Mesenteric fat pad (tissue), 1 donor: ENCODE data around the gene DHRS13. TPM values are rescaled to one million over a fixed set of nuclear protein-coding genes. Genes with fewer than 3 reads are reported as not detected.
"Not testable (repeated sequence)": the region's sequence is repeated elsewhere in the genome, so short reads cannot be mapped to it uniquely, and the experiment has no call there.

Source experiments
- DNase-seq: peaks from one replicate; pipeline ENCODE4 v3.0.0-alpha.2; 2020; ENCODE audit warnings: low spot score
- total RNA-seq: library from RNA; stranded (reverse); fragmentation: NEBNext Ultra II Directional; extraction: Animal tissue kit (Norgen Biotek cat#: 25700); gene quantifications from one replicate; pipeline ENCODE4 v1.2.1, GENCODE V29; 2021
- donor health status: DM: yes; HTN: yes; CAD: no.

DHRS13 gene
- total RNA-seq, 1 donor from 2014 or later = 5.5 TPM

DNA sequence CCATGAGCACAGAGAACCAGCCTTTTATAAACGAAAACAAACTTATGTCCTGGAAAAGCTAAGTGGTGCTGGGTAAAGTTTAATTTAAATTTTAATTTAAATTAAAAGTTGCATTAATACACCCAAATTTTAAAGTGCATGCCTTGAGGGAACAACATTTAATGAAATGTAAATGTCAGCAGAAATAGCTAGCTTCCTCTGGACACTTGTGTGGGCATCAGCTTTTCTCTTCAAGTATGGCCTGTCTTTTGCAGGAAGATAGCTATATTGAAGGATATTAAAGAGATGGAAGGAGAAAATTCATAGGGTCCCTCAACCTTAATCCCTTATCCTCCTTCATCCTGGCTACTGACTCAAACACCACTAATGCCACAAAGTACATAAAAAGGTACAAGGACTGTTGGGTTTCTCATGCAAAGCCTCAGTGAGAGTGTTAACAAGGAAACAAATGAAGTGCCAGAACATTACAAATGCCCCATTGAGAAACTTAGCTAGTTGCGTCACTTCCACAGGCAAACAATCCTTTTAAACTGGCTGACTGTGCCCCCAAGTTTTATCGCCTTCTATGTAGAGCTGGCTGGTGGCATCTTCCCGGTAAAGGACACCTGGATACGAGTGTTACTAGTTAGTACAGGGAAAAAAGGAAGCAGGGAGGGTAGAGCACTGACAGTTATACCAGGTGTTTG lies 34.3 kb upstream of the DHRS13 start:
- DNase-seq = no peak

DNA sequence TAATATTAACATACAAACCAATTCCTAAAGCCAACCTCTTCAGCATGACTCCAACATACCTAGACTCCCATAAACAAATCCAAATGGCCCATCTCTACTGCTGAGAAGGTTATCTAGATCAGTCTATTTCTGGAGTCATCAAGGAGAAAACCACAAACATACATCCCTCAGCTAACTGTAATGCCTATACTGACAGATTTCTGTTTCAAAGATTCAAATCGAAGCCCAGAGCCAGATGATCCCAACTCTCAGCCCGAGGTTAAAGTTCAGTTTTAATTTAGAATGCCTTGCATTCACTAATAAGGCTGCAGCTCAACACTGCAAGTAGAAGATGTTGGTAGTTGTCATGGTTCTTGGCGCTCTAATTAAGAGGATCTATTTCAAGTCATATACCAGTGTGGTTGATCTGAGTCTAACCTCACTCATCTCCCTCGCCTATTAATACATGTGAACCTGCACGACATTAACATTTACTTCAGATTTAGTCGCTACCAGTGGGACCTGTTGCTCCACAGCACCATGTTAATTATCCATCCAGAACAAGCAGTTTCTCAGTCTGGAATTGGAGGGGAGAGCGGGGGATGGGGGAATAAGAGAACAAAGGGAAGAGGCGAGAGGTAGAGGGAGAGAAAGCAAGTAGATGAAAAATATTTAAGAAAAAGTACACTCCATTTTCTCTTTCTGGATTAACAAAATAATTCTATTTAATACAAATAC lies 33.0 kb upstream of the DHRS13 start:
- no peak for DNase-seq

- DNase-seq = not testable (repeated sequence)
Observed at GRCh38 chr17:28934508-28934907, 31.6 kb upstream of the DHRS13 start.

- no peak for DNase-seq
Observed at GRCh38 chr17:28929787-28930186, 26.9 kb upstream of the DHRS13 start.

- DNase-seq = no peak
Observed at GRCh38 chr17:28928061-28928460, 25.2 kb upstream of the DHRS13 start.

GRCh38 chr17:28926786-28927185 lies 23.9 kb upstream of the DHRS13 start:
- DNase-seq = no peak

GRCh38 chr17:28926366-28926765 lies 23.5 kb upstream of the DHRS13 start:
- no peak for DNase-seq

GRCh38 chr17:28925912-28926365 lies 23.1 kb upstream of the DHRS13 start:
- DNase-seq = no peak

- no peak for DNase-seq
Observed at GRCh38 chr17:28920201-28920600, 17.3 kb upstream of the DHRS13 start.

- no peak for DNase-seq
Observed at GRCh38 chr17:28918295-28918694, 15.4 kb upstream of the DHRS13 start.

DNA sequence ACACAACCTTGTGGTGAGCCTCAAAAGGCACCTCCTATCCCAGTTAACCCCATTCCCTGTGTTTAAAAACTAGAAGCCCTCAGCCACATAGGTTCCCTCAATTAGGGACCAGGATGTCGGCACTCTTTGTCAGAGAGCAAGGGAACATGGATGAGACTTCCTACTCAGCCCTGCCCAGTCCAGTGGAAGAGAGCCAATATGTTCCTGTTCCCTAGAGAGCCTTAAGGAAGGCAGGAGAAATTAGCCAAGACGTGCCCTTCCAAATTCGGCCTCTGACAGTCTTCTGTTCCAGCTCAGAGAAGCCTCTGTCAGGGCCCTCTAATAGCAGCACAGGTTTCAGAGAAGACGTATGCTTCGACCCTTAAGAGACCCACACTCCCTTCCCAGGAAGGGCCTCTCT lies 14.6 kb upstream of the DHRS13 start:
- no peak for DNase-seq

DNA sequence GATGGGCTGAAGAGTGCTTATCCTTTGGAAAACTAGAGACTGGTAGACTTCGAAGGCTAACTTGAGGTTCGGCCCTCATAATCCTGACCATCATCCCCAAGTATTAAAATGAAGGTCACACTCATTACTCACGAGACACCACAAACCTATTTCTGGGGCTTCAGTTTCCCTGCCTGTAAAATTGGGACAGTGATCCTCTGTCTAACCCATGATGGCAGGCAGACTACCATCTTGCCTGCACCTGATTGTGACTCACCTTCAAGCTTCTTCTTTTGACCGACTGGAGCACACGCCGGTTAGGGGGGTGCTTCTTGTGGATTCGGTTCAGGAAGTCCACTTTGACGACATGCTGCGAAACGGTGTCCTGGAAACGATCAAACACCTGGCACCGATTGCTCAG lies 14.2 kb upstream of the DHRS13 start:
- DNase-seq = no peak

- DNase-seq = no peak
Observed at GRCh38 chr17:28916302-28916934, 13.5 kb upstream of the DHRS13 start.

DNA sequence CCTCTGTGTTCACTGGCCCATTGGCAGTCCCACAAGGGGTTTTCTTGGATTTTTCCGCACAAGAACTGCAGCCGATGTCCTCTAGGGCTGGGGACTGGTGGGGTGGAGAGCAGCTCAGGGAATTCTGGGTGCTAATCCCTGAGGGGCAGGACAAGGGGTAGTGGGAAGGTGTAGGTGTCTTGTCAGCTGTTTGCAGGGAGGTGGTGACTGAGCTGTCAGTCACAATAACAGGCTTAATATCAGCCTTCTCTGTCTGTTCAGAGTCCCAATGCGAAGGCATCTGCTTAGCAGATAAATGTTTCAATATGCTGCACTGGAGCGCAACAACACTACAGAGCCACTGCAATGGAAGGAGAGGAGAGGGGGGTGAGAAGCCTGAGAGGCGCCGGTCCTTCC lies 10.1 kb upstream of the DHRS13 start:
- no peak for DNase-seq

DNA sequence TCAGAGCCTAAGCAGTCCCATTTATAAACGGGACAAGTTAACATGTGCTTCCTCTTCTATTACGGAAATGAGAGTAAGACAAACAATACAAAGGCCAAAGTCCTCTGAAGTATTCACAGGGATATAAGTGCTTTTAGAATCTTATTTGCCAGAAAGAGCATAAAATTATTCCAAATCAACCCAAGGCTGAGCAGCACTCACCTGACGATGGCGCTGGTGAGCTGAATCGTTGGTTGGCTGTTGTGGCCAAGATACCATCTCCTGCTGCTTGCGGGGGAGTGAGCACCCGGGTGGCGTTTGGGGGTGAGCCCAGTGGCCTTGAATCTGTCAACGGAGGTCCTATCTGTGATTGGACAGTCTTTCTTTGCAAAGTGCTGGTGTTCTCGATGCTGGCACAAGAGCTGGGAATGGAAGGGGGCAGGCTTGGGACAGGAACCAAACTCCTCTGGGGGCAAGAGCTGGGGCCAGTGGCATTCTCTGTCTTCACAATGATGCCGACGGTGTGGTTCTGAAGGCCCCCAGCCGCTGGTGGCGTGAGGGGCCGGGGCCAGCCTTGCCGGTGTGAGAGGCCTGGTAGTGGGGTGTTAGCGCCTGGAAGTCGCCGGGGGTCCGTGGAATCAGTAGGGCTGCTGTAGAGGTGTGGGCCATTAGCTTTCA lies 9.5 kb upstream of the DHRS13 start:
- DNase-seq = no peak

DNA sequence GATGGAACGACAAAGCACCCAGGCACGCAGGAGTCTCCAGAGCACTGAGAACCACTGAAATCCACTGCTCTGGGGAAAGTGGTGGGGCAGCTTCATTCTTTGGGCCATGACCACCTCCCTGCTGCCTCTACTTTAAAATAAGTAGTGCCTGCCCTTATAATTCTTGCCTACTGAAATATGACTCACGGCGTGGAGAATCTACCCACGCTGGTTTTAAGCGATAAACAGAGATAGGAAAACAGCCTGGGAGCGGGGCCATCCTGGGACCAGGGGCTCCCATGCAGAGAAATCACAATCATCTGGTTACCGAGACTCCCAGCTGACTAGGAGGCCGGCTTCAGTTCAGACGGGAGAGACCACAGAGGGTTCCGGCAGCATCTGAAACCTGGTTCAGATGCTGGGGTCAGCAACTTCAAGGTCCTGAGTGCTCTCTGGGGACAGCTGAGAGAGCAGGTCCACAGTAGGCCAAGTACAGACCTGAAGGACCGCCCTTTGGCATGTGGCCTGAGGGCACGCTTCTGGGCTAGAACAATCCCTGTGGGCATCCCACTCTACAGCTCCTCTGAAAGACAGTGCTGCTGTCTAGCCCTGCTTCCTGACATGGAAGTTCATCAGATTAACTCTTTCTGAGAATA lies 8.6 kb upstream of the DHRS13 start:
- DNase-seq = no peak

DNA sequence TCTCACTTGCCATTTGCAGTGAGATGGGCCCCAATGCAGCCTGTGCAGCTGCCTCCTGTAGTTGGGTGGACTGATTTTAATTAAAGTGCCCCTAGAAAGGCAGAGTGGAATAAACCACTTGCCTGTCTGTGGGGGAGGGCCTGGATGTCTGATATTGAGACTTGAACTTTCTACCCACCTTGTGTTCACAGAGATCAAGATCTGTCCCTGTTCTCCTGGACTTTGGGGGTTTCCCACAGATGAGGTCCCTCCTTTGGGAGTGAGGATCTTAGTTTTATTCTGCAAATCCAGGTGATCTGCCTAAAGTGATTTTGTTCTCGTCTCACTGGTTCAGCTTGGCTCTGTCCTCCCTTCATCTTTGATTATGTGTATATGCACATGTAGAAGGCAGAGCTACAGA lies 7.7 kb upstream of the DHRS13 start:
- no peak for DNase-seq

- DNase-seq = no peak
Observed at GRCh38 chr17:28908640-28909167, 5.8 kb upstream of the DHRS13 start.

DNA sequence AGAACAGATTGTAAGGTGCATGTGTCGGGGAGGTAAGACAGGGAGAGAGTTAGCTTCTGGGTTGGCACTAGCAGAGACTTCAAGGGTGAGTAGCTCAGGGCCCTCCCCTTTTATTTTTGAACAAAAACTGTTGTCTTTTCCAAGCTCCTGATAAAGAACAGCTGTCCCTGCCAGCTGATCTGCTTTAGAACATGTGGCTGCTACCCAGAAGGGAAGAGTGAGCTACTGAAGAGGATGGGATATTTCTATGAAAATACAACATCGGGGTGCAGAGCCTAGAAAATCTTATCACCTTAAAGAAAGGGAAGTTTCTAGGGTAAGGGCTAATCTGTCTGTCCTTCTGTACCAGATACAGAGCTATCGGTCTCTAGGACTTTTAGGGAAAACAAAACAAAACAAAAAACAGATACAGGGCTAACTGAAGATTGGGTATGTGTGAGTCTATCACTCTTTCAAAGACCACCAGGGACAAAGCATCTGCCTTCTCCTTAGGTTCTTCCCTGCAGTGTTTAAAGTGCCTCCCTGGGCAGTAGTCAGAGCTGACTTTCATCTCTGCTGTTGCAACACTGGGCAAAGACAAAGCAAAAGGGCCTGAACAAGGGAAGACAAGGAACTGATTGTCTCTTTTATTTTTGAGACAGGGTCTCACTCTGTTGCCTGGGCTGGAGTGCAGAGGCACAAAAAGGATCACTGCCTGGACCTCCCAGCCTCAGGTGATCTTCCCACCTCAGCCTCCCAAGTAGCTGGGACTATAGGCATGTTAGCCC lies 5.0 kb upstream of the DHRS13 start:
- no peak for DNase-seq

GRCh38 chr17:28906706-28907438 lies 4.0 kb upstream of the DHRS13 start:
- DNase-seq = no peak
